Dedifferentiated amniotic fluid mesenchymal stem cell (primary cell): Measurements from ENCODE around the gene SLC8A1.
A peak's percentile ranks its signal among the peaks of the same experiment; 100 is the strongest.

Experiments
- DNase-seq: peaks from one replicate; pipeline ENCODE4 v3.0.0-alpha.2; 2016; ENCODE audit errors: extremely low spot score

The SLC8A1 gene

GRCh38 chr2:40311026-40311425, 140.9 kb downstream of the SLC8A1 start:
- DNase-seq, result no peak

- DNase-seq, result no peak
Measured at GRCh38 chr2:40310303-40310702, 141.6 kb downstream of the SLC8A1 start.

GRCh38 chr2:40304340-40304739, 147.6 kb downstream of the SLC8A1 start:
- no peak for DNase-seq

GRCh38 chr2:40303746-40304145, 148.1 kb downstream of the SLC8A1 start:
- DNase-seq, result no peak

- no peak for DNase-seq
Measured at GRCh38 chr2:40302751-40303325, 149.1 kb downstream of the SLC8A1 start.

- no peak for DNase-seq
Measured at GRCh38 chr2:40300391-40300790, 151.5 kb downstream of the SLC8A1 start.

GRCh38 chr2:40299781-40300180, 152.1 kb downstream of the SLC8A1 start:
- no peak for DNase-seq

GRCh38 chr2:40299173-40299572, 152.7 kb downstream of the SLC8A1 start:
- no peak for DNase-seq

- DNase-seq, result no peak
Measured at GRCh38 chr2:40298026-40298425, 153.9 kb downstream of the SLC8A1 start.

GRCh38 chr2:40292291-40292690, 159.6 kb downstream of the SLC8A1 start:
- DNase-seq, result no peak

- no peak for DNase-seq
Measured at GRCh38 chr2:40289771-40290404, 162.0 kb downstream of the SLC8A1 start.

GRCh38 chr2:40287773-40288172, 164.1 kb downstream of the SLC8A1 start:
- no peak for DNase-seq

- no peak for DNase-seq
Measured at GRCh38 chr2:40287195-40287594, 164.7 kb downstream of the SLC8A1 start.

GRCh38 chr2:40286721-40287120, 165.2 kb downstream of the SLC8A1 start:
- DNase-seq, result no peak

- no peak for DNase-seq
Measured at GRCh38 chr2:40285391-40285790, 166.5 kb downstream of the SLC8A1 start.

GRCh38 chr2:40284797-40285196, 167.1 kb downstream of the SLC8A1 start:
- peak; percentile 34 for DNase-seq

GRCh38 chr2:40283111-40283909, 168.6 kb downstream of the SLC8A1 start:
- no peak for DNase-seq

- DNase-seq, result no peak
Measured at GRCh38 chr2:40282428-40282827, 169.5 kb downstream of the SLC8A1 start.

- peak; percentile 81 for DNase-seq
Measured at GRCh38 chr2:40281021-40281940, 170.6 kb downstream of the SLC8A1 start.

GRCh38 chr2:40279482-40279881, 172.4 kb downstream of the SLC8A1 start:
- no peak for DNase-seq

GRCh38 chr2:40279001-40279400, 172.9 kb downstream of the SLC8A1 start:
- peak; percentile 30 for DNase-seq

GRCh38 chr2:40276076-40276475, 175.8 kb downstream of the SLC8A1 start:
- no peak for DNase-seq
